Fibroblast of lung (primary cell): ENCODE data around the gene CDPF1.

ENCODE experiments used
- CTCF ChIP-seq, 2 donors: IDR thresholded peaks in 1 of 2; conservative IDR thresholded peaks in 1 of 2; 1 replicate in 1 of 2; 2 replicates in 1 of 2; pipeline ENCODE4 v1.5.1; 2011 to 2012; ENCODE audit warnings: low read length in 2 of 2, control low read depth in 1 of 2, inconsistent platforms in 1 of 2, low read depth in 1 of 2, mild to moderate bottlenecking in 1 of 2
- EZH2 ChIP-seq: IDR thresholded peaks from 2 replicates; pipeline ENCODE4 v1.5.1; 2012; ENCODE audit warnings: low read length, control low read depth, mild to moderate bottlenecking; ENCODE audit errors: missing control alignments

- TF ChIP-seq CTCF (conservative IDR thresholded peaks at IDR 0.05 in 1 of 2, IDR thresholded peaks at IDR 0.05 in 1 of 2; ENCODE audit: low read depth in 1 of 2, low read length in 2 of 2) = peak in 1 of 2 donors; percentile 31
- no peak for TF ChIP-seq EZH2
These were observed 12.5 kb upstream of the CDPF1 start for GRCh38 chr22:46262449-46263215.
